SK-N-SH (cell line): ENCODE measurements around the gene MTERF4.

Experiments
- GABPA ChIP-seq: IDR thresholded peaks from 2 replicates; pipeline ENCODE4 v1.4.0; 2012; ENCODE audit warnings: low read depth, mild to moderate bottlenecking
- MXI1 ChIP-seq: IDR thresholded peaks from 2 replicates; pipeline ENCODE4 v1.6.1; 2012; ENCODE audit warnings: mild to moderate bottlenecking, low read depth, low read length, improper control_type of control experiment
- PBX3 ChIP-seq: IDR thresholded peaks from 2 replicates; pipeline ENCODE4; 2012
- POLR2AphosphoS5 ChIP-seq: IDR thresholded peaks from 2 replicates; pipeline ENCODE4 v1.6.1; 2012; ENCODE audit warnings: low read depth, low read length
- RAD21 ChIP-seq: IDR thresholded peaks from 2 replicates; pipeline ENCODE4 v1.6.1; 2012; ENCODE audit warnings: mild to moderate bottlenecking, low read length
- TAF1 ChIP-seq: IDR thresholded peaks from 2 replicates; pipeline ENCODE4 v1.6.1; 2012; ENCODE audit warnings: low read depth, mild to moderate bottlenecking, low read length, moderate library complexity, borderline replicate concordance
- USF1 ChIP-seq: IDR thresholded peaks from 2 replicates; pipeline ENCODE4 v1.4.0; 2012; ENCODE audit warnings: low read depth, borderline replicate concordance
- TF ChIP-seq, protein P1 (sequence below): fragments of 200-600 bp; sonication (generic); IDR thresholded peaks from 2 replicates; pipeline ENCODE4 v1.6.1; 2017; ENCODE audit warnings: antibody characterized with exemption, mild to moderate bottlenecking, moderate library complexity

DNA sequence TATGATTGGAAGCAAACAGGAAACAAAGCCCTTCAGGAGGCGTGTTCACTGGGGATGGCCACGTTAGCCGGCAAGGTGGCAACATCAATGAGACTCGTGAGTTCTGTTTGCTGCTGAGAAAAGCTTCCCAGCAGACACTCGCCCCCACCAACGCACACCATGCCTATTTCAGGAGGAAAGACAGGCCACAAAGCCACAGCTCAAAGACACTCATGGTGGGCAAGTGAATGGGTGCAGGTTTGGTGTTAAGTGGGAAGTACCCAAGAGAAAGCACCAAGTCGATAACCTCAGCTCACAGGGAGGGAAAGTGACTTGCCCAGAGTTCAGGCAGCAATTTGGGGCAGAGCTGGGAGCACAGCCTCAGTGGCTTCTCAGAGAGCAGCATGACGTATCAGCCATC is 10.5 kb upstream of the MTERF4 start:
- TF ChIP-seq PBX3 = no peak
- TF ChIP-seq, protein P1, sequence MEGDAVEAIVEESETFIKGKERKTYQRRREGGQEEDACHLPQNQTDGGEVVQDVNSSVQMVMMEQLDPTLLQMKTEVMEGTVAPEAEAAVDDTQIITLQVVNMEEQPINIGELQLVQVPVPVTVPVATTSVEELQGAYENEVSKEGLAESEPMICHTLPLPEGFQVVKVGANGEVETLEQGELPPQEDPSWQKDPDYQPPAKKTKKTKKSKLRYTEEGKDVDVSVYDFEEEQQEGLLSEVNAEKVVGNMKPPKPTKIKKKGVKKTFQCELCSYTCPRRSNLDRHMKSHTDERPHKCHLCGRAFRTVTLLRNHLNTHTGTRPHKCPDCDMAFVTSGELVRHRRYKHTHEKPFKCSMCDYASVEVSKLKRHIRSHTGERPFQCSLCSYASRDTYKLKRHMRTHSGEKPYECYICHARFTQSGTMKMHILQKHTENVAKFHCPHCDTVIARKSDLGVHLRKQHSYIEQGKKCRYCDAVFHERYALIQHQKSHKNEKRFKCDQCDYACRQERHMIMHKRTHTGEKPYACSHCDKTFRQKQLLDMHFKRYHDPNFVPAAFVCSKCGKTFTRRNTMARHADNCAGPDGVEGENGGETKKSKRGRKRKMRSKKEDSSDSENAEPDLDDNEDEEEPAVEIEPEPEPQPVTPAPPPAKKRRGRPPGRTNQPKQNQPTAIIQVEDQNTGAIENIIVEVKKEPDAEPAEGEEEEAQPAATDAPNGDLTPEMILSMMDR = no peak
- TF ChIP-seq GABPA = no peak
- no peak for TF ChIP-seq RAD21
- no peak for TF ChIP-seq USF1
- no peak for TF ChIP-seq TAF1
- TF ChIP-seq POLR2AphosphoS5 = no peak
- no peak for TF ChIP-seq MXI1
